HG02981 (cell line): ENCODE measurements around the gene TBC1D16.

Experiments used
- ATAC-seq: cut with Tn5 transposase; IDR thresholded peaks from one replicate; pipeline ENCODE4 v1.9.1; 2021; ENCODE audit warnings: mild to moderate bottlenecking, moderate library complexity; ENCODE audit not compliant: unreplicated experiment

The TBC1D16 gene

GRCh38 chr17:79989106-79989835, 46.4 kb downstream of the TBC1D16 start:
- ATAC-seq: no peak

GRCh38 chr17:79988185-79988971, 47.3 kb downstream of the TBC1D16 start:
- no peak for ATAC-seq

GRCh38 chr17:79987935-79988184, 47.8 kb downstream of the TBC1D16 start:
- ATAC-seq: no peak

GRCh38 chr17:79987187-79987934, 48.3 kb downstream of the TBC1D16 start:
- no peak for ATAC-seq

GRCh38 chr17:79986411-79987186, 49.1 kb downstream of the TBC1D16 start:
- no peak for ATAC-seq

- ATAC-seq: no peak
Observed at GRCh38 chr17:79985943-79986391, 49.7 kb downstream of the TBC1D16 start.

GRCh38 chr17:79985361-79985942, 50.2 kb downstream of the TBC1D16 start:
- no peak for ATAC-seq

- no peak for ATAC-seq
Observed at GRCh38 chr17:79984877-79985276, 50.8 kb downstream of the TBC1D16 start.

- ATAC-seq: no peak
Observed at GRCh38 chr17:79984045-79984840, 51.4 kb downstream of the TBC1D16 start.

- no peak for ATAC-seq
Observed at GRCh38 chr17:79983456-79983855, 52.2 kb downstream of the TBC1D16 start.

- no peak for ATAC-seq
Observed at GRCh38 chr17:79982986-79983385, 52.7 kb downstream of the TBC1D16 start.

- no peak for ATAC-seq
Observed at GRCh38 chr17:79981661-79982101, 54.0 kb downstream of the TBC1D16 start.

GRCh38 chr17:79981090-79981489, 54.6 kb downstream of the TBC1D16 start:
- ATAC-seq: no peak

GRCh38 chr17:79980246-79981043, 55.2 kb downstream of the TBC1D16 start:
- ATAC-seq: no peak

GRCh38 chr17:79979816-79980215, 55.9 kb downstream of the TBC1D16 start:
- ATAC-seq: no peak

GRCh38 chr17:79979221-79979741, 56.4 kb downstream of the TBC1D16 start:
- no peak for ATAC-seq

GRCh38 chr17:79978548-79978855, 57.2 kb downstream of the TBC1D16 start:
- ATAC-seq: no peak

- ATAC-seq: no peak
Observed at GRCh38 chr17:79977708-79978547, 57.7 kb downstream of the TBC1D16 start.
